GM21786 (cell line): Measurements from ENCODE around the gene TSPAN32.

ENCODE experiments used
- ATAC-seq: cut with Tn5 transposase; IDR thresholded peaks from one replicate; pipeline ENCODE4 v1.9.1; 2021; ENCODE audit not compliant: unreplicated experiment

TSPAN32 gene

GRCh38 chr11:2314136-2314524 lies 12.3 kb downstream of the TSPAN32 start:
- no peak for ATAC-seq

- ATAC-seq = no peak
These were observed 12.9 kb downstream of the TSPAN32 start for GRCh38 chr11:2314525-2315394.

- no peak for ATAC-seq
These were observed 13.8 kb downstream of the TSPAN32 start for GRCh38 chr11:2315395-2316168.

GRCh38 chr11:2316169-2316962 lies 14.6 kb downstream of the TSPAN32 start:
- no peak for ATAC-seq

- no peak for ATAC-seq
These were observed 15.1 kb downstream of the TSPAN32 start for GRCh38 chr11:2316963-2317244.

GRCh38 chr11:2317354-2318050 lies 15.7 kb downstream of the TSPAN32 start:
- ATAC-seq = no peak

GRCh38 chr11:2318123-2318522 lies 16.3 kb downstream of the TSPAN32 start:
- ATAC-seq = no peak

- no peak for ATAC-seq
These were observed 16.9 kb downstream of the TSPAN32 start for GRCh38 chr11:2318707-2319106.

- no peak for ATAC-seq
These were observed 18.1 kb downstream of the TSPAN32 start for GRCh38 chr11:2319791-2320472.

- ATAC-seq = no peak
These were observed 18.9 kb downstream of the TSPAN32 start for GRCh38 chr11:2320568-2321310.

- ATAC-seq = no peak
These were observed 19.5 kb downstream of the TSPAN32 start for GRCh38 chr11:2321311-2321683.

- ATAC-seq = no peak
These were observed 23.3 kb downstream of the TSPAN32 start for GRCh38 chr11:2325123-2325522.

- no peak for ATAC-seq
These were observed 23.9 kb downstream of the TSPAN32 start for GRCh38 chr11:2325719-2326118.

- ATAC-seq = no peak
These were observed 25.2 kb downstream of the TSPAN32 start for GRCh38 chr11:2327032-2327431.

- ATAC-seq = no peak
These were observed 26.2 kb downstream of the TSPAN32 start for GRCh38 chr11:2328021-2328420.

- no peak for ATAC-seq
These were observed 27.0 kb downstream of the TSPAN32 start for GRCh38 chr11:2328656-2329354.

- no peak for ATAC-seq
These were observed 27.7 kb downstream of the TSPAN32 start for GRCh38 chr11:2329551-2329950.

- no peak for ATAC-seq
These were observed 28.9 kb downstream of the TSPAN32 start for GRCh38 chr11:2330696-2331095.

- no peak for ATAC-seq
These were observed 29.6 kb downstream of the TSPAN32 start for GRCh38 chr11:2331404-2331803.
